Mesothelial cell of epicardium (in vitro differentiated cells): ENCODE results near the gene APLF. TPM values are rescaled to one million over a fixed set of nuclear protein-coding genes. Genes with fewer than 3 reads are reported as not detected.
A peak's percentile ranks its signal among the peaks of the same experiment; 100 is the strongest.
"Not testable (repeated sequence)": the region's sequence is repeated elsewhere in the genome, so short reads cannot be mapped to it uniquely, and the experiment has no call there.

ENCODE experiments used
- DNase-seq, 2 experiments: peaks; one replicate each; pipeline ENCODE4 v3.0.0; 2021; ENCODE audit warnings: low spot score in 2 of 2; ENCODE audit not compliant: unreplicated experiment in 2 of 2
- H3K27ac Mint-ChIP-seq: 2 replicates; pipeline ENCODE4 v1.8.0; 2021; ENCODE audit warnings: mixed read lengths
- H3K27me3 Mint-ChIP-seq: 2 replicates; pipeline ENCODE4 v1.8.0; 2021; ENCODE audit warnings: low read depth, mixed read lengths
- H3K36me3 Mint-ChIP-seq: 2 replicates; pipeline ENCODE4 v1.8.0; 2021; ENCODE audit warnings: mixed read lengths
- H3K4me1 Mint-ChIP-seq: 2 replicates; pipeline ENCODE4 v1.8.0; 2021; ENCODE audit warnings: mixed read lengths
- H3K4me3 Mint-ChIP-seq: 2 replicates; pipeline ENCODE4 v1.8.0; 2021; ENCODE audit warnings: mild to moderate bottlenecking, moderate library complexity, mixed read lengths
- H3K9me3 Mint-ChIP-seq: 2 replicates; pipeline ENCODE4 v1.8.0; 2021; ENCODE audit warnings: mixed read lengths
- CTCF ChIP-seq: fragments of 200-600 bp; sonication (generic); IDR thresholded peaks from one replicate; pipeline ENCODE4 v1.5.0; 2021; ENCODE audit warnings: antibody characterized with exemption; ENCODE audit not compliant: unreplicated experiment
- total RNA-seq: library from RNA; stranded (reverse); gene quantifications from 3 replicates; pipeline ENCODE4 v1.2.1, GENCODE V29; 2021

The APLF gene
- total RNA-seq, 1 donor from 2014 or later: 6.7 TPM

- H3K36me3 Mint-ChIP-seq: peaks cover 6% of the 10 kb centered on the region
- H3K4me1 Mint-ChIP-seq: no peaks in the 10 kb centered on the region
- no peaks in the 10 kb centered on the region for H3K27me3 Mint-ChIP-seq
- H3K9me3 Mint-ChIP-seq: peaks cover 15% of the 10 kb centered on the region
- no peak for TF ChIP-seq CTCF
- no peak for DNase-seq
- H3K27ac Mint-ChIP-seq: no peak overlapping the region
- no peak overlapping the region for H3K4me3 Mint-ChIP-seq
Observed at GRCh38 chr2:68591225-68591624, 123.8 kb downstream of the APLF start.

- H3K27me3 Mint-ChIP-seq: no peaks in the 10 kb centered on the region
- no peak for TF ChIP-seq CTCF
- no peak for DNase-seq
Observed at GRCh38 chr2:68594041-68594440, 126.7 kb downstream of the APLF start.

GRCh38 chr2:68594674-68595492, 127.5 kb downstream of the APLF start:
- no peak for DNase-seq
- Mint-ChIP-seq H3K27ac (no peak overlapping the region), H3K4me1 (no peaks in the 10 kb centered on the region), H3K36me3 (no peaks in the 10 kb centered on the region), H3K9me3 (peaks cover 26% of the 10 kb centered on the region), H3K27me3 (no peaks in the 10 kb centered on the region), H3K4me3 (no peak overlapping the region)
- TF ChIP-seq CTCF: peak; percentile 55

More at GRCh38 chr2:68594041-68594440, 126.7 kb downstream of the APLF start:
- no peaks in the 10 kb centered on the region for H3K4me1 Mint-ChIP-seq
- H3K4me3 Mint-ChIP-seq: no peak overlapping the region
- peaks cover 17% of the 10 kb centered on the region for H3K9me3 Mint-ChIP-seq
- H3K27ac Mint-ChIP-seq: no peak overlapping the region
- H3K36me3 Mint-ChIP-seq: no peaks in the 10 kb centered on the region

GRCh38 chr2:68595493-68595785, 128.1 kb downstream of the APLF start:
- not testable (repeated sequence) for H3K4me1 Mint-ChIP-seq, H3K36me3 Mint-ChIP-seq, H3K27me3 Mint-ChIP-seq, H3K27ac Mint-ChIP-seq, DNase-seq, H3K4me3 Mint-ChIP-seq
- peaks cover 30% of the 10 kb centered on the region for H3K9me3 Mint-ChIP-seq

- H3K27ac Mint-ChIP-seq, DNase-seq, H3K36me3 Mint-ChIP-seq, H3K4me1 Mint-ChIP-seq, H3K27me3 Mint-ChIP-seq, H3K4me3 Mint-ChIP-seq: not testable (repeated sequence)
- H3K9me3 Mint-ChIP-seq: peaks cover 57% of the 10 kb centered on the region
Observed at GRCh38 chr2:68600495-68600894, 133.1 kb downstream of the APLF start.

- Mint-ChIP-seq H3K9me3 (peaks cover 54% of the 10 kb centered on the region), H3K4me1 (no peaks in the 10 kb centered on the region), H3K4me3 (no peak overlapping the region), H3K27ac (no peak overlapping the region), H3K36me3 (no peaks in the 10 kb centered on the region), H3K27me3 (no peaks in the 10 kb centered on the region)
- no peak for DNase-seq
- no peak for TF ChIP-seq CTCF
Observed at GRCh38 chr2:68603059-68603458, 135.7 kb downstream of the APLF start.
